HG02798 (cell line): Measurements from ENCODE around the gene C1QTNF9.
"Not testable (repeated sequence)": the region's sequence is repeated elsewhere in the genome, so short reads cannot be mapped to it uniquely, and the experiment has no call there.

ENCODE experiments used
- ATAC-seq: cut with Tn5 transposase; IDR thresholded peaks from one replicate; pipeline ENCODE4 v1.9.1; 2021; ENCODE audit warnings: mild to moderate bottlenecking; ENCODE audit not compliant: unreplicated experiment, poor library complexity

Gene C1QTNF9, protein sequence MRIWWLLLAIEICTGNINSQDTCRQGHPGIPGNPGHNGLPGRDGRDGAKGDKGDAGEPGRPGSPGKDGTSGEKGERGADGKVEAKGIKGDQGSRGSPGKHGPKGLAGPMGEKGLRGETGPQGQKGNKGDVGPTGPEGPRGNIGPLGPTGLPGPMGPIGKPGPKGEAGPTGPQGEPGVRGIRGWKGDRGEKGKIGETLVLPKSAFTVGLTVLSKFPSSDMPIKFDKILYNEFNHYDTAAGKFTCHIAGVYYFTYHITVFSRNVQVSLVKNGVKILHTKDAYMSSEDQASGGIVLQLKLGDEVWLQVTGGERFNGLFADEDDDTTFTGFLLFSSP

DNA sequence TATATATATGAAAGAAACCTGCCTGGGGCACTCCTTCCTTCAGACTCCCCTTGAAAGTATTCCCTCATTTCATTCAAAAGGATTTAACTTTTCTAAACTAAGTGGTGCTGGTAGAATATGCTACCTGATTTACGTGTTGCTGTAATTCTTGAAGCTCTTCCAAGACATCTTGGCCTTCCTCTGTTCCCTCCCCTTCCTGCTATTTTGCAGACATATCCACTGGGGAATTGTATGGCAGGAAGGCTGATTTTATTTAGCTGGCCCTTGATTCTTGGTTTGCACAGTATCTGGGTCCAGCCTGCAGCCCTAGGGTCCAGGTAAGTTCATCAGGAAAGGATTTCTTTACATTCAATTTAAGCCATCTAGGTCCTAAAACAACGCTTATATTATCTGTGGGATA, at the start of gene C1QTNF9:
Gene C1QTNF9 (plus strand): TSS at position 281 of the 400 bp plus-strand sequence. CDS start 6,424 bp downstream, outside the sequence.
- not testable (repeated sequence) for ATAC-seq

DNA sequence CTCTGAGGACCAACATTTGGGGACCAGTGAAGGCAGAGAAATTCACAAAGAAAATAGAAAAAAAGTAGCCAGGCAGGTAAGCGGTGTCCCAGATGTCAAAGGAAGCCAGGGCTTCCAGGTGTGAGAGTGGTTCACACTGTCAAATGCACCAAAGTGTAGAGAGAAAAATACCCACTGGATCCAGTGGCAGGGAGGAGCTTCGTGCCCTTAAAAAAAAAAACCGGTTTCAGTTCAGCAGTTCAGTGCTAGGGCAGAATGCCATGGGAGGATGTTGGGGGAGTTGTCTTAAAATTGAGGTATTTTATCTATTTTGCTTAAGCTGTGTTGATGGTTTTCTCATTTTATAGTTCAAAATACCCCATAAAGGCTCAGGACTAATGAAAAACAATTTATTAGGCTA, 47.8 kb upstream of the C1QTNF9 start:
- no peak for ATAC-seq

DNA sequence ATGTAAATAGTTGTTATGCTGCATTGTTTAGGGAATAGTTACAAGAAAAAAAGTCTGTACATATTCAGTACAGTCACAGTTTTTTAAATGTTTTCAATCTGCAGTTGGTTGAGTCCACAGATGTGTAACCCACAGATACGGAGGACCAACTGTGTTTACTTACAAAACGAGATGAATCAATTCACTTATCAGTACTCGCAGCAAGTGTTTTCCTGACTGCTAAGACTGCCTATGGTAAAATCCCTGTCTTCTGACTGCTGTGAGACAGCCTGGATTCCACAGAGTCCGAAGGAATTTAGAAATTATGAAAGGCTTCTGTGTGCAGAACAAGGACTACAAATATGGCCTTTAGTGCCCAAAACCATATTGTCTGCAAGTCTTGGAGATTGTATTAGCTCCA, 45.7 kb upstream of the C1QTNF9 start:
- ATAC-seq: no peak

DNA sequence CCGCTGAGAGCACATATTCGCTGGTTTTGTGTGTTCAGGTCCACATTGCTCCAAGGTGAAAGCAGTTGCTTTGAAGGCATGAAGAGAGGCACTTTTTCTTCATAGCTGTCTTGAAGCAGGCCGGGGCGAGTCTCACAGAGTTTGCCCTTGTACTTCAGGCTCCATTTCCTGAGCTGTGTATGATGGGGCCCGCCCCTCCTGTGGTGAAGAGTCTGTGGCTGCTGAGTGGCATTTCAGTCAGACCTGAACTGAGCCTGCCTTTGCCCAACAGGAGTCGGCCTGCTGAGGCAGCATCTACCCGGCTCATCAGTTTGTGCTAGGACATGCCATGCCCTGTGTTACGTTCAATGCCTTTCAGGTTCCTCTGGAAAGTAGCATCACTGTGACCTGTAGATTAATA, 44.4 kb upstream of the C1QTNF9 start:
- no peak for ATAC-seq

DNA sequence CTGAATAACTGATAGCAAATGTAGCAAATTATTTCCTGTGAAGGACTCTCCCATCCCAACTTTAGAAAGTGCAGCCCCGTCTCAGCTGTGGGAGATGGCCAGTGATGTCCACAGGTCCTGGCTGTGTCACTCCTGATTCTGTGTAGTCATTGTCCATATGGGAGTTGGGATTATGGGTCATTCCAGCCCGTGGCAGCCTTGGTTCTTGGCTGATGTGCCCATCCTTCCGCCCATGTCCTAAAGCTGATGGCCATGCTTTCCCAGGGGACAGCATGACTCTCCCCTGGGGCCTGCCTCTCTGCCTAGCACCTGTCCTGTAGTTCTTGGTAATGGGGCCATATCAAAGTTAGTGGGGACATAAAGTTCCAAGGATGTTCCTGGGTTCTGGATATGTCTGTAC, 43.9 kb upstream of the C1QTNF9 start:
- no peak for ATAC-seq

DNA sequence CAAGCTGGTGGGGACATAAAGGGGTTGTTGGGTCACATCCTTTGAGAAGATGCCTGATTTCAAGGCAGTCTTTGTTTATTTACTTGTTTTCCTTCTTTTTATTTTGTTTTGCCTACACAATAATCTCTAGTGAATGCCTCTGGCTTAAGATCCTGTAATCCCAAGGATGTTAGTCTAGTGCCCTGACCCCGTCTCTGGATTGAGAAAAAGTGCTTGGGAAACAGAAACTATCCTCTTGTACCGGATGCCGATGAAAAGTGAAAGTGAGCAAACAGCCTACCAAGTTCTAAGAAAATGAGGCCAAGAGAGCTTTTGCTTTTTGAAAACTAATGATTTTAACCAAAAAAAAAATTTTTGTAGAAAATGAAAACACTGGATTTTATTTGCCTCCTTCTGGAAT, 42.1 kb upstream of the C1QTNF9 start:
- ATAC-seq: no peak

DNA sequence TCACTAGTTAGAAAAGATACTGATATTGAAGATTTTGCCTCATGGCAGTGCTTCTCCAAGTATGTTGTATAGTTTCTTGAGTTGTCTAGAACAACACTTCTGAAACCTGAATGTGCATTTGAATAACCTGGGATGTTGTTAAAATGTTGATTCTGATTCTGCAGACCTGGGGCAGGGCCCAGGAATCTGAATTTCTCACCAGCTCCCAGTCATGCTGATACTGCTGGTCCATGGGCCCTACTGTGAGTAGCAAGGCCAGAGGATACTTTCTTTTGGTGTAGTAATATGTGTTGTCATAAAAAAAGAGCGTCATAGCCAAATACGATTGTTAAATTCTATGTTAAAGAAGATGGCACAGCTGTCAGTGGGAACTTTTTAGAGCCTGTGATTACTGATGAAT, 41.6 kb upstream of the C1QTNF9 start:
- ATAC-seq: no peak

DNA sequence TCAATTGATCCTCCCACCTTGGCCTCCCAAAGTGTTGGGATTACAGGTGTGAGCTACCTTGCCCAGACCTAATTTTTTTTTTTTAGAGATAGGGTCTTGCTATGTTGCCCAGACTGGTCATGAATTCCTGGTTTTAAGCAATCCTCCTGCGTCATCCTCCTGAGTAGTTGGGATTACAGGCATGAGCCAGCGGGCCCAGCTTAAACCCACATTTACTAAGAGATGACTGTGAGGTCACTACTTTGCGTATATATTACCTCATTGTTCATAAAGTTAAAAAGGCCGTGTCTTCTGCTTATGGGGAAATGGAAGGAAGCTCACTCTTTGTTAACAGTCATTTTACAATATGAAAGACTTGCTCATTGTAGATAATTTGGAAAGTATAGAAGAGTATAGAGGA, 39.6 kb upstream of the C1QTNF9 start:
- no peak for ATAC-seq

DNA sequence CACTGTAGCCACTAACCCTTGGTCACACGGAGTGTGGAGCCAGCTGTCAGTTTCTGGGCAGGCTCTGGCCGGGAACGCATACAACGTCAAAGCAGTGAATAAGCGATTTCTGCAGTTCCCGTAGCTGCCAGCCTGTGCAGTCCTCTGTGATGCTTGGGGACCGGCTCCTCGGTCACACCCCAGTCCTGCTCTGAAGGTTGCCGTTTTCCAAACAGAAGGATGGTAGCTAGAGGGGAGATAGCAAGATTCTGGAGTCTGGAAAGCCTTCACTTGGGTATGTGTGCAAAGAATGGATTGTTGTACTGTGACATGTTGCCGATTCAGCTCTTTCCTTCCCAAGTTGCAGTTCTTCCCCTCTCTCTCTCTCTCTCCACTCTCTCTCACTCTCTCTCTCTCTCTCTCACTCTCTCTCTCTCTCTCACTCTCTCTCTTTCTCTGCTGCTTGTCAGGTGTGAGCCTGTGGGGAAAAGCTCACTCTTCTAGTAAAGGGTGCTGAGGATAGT, 38.7 kb upstream of the C1QTNF9 start:
- peak; percentile 54 for ATAC-seq

DNA sequence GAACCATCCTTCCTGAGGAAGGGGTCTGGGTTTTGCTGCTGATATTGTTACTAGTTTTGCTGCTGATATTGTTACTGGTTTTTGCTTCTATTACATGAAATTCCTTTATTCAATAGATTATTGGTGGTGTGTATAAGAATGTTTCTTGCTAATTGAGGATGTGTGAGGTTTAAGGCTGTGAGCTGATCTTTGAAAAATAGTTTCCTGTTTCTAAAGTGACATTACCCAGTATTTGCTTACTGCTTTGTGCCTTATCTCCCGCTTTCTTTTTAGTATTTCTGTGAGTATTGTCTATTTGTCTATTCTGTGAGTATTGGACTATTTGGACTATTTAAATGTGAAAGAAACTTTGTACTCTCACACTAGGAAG, 38.2 kb upstream of the C1QTNF9 start:
- ATAC-seq: no peak

DNA sequence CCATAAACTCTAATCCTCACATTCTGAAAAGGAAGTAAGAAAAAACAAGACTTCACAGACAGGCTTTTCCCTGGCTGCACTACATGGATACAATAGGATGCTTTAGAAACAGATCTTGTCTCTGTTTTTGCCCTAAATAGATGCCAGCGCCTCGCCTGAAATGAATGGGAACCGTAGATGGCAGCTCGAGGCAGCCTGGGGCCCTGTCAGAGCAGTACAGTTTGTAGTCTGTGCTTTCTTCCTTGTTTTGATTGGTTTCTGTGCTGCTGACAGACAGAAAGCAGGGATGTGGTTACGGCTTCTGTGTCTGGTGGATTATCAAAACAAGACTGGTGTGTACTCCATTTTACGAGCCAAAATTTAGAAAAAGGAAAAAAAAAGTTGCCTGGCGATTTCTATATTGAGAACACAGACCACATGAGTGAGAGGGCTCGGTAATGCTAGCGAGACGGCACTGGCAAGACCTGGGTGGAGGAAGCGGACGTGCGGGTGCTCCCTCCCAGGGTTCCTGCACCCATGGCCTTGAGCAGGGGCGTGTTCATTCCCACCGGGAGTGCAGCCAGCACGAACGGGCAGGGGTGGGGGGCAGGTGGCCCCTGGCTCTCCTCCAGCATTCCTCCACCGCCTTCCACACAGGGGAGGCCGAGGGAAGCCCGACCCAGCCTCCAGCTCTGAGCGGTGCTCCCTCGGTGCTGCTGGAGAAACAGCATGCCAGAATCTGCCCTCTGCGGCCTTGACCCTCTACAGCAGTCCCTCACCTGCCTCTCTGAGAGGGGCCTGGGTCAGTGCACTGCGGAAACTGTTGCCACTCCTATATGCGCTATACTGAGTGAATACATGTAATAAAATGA, 37.6 kb upstream of the C1QTNF9 start:
- peak; percentile 47 for ATAC-seq

DNA sequence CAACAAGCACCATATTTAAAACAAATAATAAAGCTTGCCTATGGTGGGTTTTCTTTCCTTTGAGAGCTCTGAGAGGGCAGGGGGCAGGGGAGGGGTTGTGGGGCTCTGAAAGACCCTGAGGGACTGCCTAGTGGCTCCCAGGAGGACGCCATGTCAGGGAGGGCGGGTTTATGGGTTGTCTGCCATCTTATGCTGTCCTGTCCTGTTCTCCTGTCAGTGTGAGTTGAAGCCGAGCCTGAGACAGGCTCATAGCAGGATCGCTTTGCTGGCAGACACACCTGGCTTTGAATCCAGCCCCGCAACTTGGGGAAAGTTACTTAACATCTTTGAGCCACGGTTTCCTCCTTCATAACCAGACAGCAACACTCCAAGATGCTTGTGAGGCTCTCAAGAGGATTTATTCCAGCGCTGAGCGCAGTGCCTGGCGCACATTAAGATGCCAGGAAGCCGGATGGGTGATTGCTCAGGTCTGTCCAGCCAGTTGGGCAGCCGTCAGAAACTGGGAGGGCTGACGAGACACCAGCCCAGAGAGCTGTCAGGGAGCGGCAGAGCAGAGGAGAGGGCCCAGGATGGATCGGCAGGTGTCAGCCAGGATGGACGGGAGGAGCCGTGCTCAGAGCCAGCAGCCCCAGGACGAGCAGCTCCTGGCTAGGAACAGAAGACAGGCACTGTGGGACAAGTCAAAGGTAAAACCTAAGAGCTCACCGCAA, 36.8 kb upstream of the C1QTNF9 start:
- no peak for ATAC-seq

DNA sequence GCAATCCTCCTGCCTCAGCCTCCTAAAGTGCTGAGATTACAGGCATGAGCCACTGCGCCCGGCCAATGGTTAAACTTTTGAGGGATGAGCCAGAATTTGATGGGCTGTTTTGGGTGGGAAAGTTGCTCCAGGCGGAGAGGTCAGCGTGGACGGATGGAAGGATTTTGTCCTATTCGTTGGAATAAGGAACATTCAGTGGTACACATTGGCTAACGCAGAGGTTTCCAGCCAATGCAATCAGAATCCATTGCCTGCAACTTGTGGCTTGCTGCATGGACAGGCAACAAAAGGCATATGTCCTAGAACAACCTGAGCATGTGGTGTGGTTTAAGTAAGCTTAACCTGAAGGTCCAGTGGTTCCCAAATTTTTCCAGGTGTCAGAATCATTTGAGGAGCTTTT, 35.5 kb upstream of the C1QTNF9 start:
- no peak for ATAC-seq

DNA sequence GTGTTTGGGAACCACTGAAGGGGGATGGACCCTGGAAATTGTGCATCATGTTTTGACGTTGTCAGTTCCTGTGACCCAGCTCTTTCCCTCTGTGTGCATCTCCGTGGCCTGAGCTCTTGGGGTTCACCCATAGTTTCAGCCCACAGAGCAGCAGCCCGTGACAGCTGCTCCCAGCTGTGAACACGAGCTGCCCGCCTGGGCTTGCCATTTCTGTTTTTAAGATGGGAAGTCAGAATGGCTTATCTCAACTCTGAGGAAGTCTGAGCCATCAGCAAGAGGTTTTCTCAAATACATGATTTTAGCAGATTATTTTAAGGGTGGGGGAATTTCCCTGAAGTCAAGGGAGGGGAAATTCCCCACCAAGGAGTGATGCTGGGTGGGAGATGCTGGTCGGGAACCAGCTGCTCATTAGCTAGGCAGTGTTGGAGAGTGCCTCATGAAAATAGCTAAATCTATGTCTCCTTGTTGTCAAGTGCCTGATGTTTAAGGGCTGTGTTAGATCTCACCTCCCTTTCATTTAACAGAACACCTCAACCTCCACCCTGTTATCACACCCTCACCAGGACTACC, 34.8 kb upstream of the C1QTNF9 start:
- ATAC-seq: peak; percentile 70

DNA sequence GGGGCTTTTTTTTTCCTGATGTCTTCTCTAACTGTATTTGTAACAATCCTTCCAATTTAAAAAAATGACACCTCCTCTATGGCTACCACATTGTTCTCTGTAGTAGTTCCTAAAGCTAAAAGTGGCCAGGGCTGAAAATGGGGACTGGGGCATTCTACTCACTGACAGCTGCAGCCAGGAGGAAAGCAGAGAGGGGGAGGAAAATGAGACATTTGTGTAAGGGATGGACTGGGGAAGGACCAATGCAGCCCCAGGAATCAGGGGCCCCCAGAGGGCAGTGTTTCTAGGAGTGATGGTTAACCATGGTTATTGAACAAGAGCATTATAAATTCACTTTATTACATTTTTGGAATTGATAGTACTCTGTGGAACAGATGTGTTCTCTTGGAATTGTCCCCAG, 34.3 kb upstream of the C1QTNF9 start:
- no peak for ATAC-seq

DNA sequence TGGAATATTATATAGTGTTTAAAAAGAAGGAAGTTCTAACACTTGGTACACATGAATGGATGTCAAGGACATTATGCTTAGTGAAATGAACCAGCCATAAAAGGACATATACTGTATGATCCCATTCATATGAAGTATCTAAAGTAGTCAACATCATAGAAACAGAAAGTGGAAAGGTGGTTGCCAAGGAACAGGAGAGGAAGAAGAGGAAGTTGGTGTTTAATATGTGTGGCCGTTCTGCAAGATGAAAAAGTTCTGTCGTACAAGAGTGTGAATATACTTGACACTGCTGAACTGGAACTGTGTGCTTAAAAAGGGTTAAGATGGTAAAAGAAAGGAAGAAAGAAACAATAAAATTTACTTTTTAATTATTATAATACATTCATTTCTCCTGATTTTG, 33.1 kb upstream of the C1QTNF9 start:
- no peak for ATAC-seq

DNA sequence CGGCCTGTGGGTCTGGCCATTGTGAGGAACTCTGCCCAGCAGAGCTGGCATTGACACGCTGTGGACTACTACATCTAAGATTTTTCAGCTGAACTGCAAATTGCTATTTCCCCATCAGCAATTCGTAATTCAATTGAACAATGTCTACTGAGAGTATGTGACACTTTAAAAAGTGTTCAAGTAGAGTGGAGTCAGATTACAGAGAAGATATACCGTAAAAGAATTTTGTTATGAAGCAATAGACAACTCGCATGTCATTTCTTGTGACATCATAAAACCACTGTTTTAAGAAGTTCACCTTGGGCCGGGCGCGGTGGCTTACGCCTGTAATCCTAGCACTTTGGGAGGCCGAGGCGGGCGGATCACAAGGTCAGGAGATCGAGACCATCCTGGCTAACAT, 32.5 kb upstream of the C1QTNF9 start:
- no peak for ATAC-seq

DNA sequence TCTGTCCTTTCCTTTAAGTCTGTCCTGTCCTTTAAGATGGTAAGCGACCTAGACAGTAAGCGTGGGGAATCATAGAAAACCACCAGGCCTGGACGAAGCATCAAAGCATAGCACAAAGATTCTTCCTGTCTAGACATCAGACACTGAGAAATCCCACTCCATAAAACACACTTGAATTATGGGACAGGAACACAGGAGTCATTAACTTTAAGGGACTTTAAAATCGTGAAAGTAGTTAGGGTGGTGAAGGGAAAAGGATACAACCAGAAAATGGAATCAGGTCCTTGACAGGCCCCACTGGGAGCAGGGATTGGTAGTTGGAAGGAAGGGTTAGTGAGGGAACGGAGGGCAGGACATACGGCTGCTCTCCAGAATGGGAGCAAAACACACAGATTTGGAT, 31.6 kb upstream of the C1QTNF9 start:
- ATAC-seq: no peak

DNA sequence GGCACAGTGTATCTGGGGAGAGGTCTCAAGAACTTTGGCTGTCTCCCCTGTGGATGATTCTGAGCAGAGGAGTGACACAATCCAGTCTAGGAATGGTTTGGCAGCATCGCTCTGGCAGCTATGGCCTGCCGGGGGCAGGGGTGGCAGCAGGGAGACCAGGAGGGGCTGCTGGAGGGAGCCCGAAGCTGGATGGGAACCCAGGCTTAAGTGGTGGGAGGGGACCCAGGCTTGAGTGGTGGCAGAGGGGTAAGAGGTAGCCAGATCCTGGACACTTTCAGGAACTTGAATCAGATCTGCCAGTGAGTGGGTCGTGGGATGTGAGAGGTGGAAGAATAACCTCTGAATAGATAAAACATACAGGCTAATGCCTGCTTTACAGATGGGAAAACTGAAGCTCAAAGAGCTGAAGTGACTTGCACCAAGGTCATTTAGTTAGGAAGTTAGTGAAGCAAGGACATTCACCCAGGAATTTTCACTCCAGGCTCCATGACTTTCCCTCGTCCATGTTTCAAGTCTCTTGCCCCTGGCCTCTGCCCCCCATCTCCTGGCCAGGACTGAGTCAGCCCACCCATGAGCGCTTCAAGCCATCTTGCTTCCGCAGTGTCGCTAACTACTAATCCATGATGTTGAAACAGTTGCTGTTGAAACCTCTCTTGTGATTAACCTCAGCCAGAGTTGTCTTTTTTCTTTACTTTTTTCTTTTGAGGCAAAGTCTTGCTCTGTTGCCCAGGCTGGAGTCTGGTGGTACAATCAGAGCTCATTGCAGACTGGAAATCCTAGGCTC, 29.9 kb upstream of the C1QTNF9 start:
- no peak for ATAC-seq

DNA sequence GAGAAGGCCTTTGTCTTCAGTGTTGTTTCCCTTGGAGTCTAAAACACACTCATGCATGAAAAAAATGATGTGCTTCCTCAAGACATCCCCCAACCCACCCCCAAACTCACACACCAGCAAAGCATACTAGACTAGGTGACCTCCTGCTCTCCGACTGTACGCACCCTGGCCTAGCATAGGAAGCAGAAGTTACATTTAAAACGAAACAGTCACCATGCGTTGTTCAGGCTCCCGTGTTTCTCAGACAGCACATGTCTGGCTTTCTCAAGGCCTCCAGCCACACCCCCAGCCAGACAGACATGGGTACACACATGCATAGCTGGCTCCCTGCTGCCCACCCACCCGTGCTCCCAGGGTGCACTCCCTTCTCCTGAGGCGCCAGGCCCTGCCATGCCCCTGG, 28.7 kb upstream of the C1QTNF9 start:
- no peak for ATAC-seq
